Thymus (tissue), 11 donors: ENCODE data around the gene MEIS2. TPM values are rescaled to one million over a fixed set of nuclear protein-coding genes. Genes with fewer than 3 reads are reported as not detected.

Experiments
- DNase-seq, 9 donors: peaks; one replicate each; pipeline ENCODE4 v3.0.0-alpha.2; 2013; ENCODE audit warnings: low spot score in 9 of 9, low read depth in 6 of 9, missing footprints in 1 of 9
- H3K27ac ChIP-seq, 2 donors: one replicate each; pipeline ENCODE4 v1.5.1; 2013; ENCODE audit warnings: control low read depth in 1 of 2, low read depth in 1 of 2, low read length in 1 of 2, mild to moderate bottlenecking in 1 of 2, moderate library complexity in 1 of 2
- H3K27me3 ChIP-seq, 2 donors: one replicate each; pipeline ENCODE4 v1.5.1; 2013; ENCODE audit warnings: low read length in 1 of 2; ENCODE audit not compliant: control insufficient read depth in 2 of 2, insufficient read depth in 1 of 2
- H3K36me3 ChIP-seq, 2 donors: one replicate each; pipeline ENCODE4 v1.5.1; 2013; ENCODE audit warnings: low read length in 1 of 2, mild to moderate bottlenecking in 1 of 2, moderate library complexity in 1 of 2; ENCODE audit not compliant: control insufficient read depth in 2 of 2, insufficient read depth in 2 of 2
- H3K4me1 ChIP-seq, 2 donors: one replicate each; pipeline ENCODE4 v1.5.1; 2013; ENCODE audit warnings: low read length in 2 of 2; ENCODE audit not compliant: control insufficient read depth in 2 of 2, insufficient read depth in 2 of 2
- H3K4me3 ChIP-seq, 2 donors: one replicate each; pipeline ENCODE4 v1.5.1; 2013; ENCODE audit warnings: low read length in 2 of 2, control low read depth in 1 of 2, mild to moderate bottlenecking in 1 of 2
- H3K9me3 ChIP-seq, 2 donors: one replicate each; pipeline ENCODE4 v1.5.1; 2013; ENCODE audit warnings: low read length in 1 of 2, mild to moderate bottlenecking in 1 of 2; ENCODE audit not compliant: control insufficient read depth in 2 of 2, insufficient read depth in 1 of 2
- WGBS: extraction: QIAGEN DNeasy Blood & Tissue Kit; methylation state at CpG from one replicate; pipeline ENCODE4 v1.1.7; 2013; 5-methylcytosine and 5-hydroxymethylcytosine counted together
- polyA plus RNA-seq: library from polyadenylated mRNA; stranded (reverse); fragments of 200-250 nt; gene quantifications from one replicate; pipeline ENCODE4 v1.2.3, GENCODE V29; 2013
- total RNA-seq: library from RNA; stranded (reverse); fragments of 120-200 nt; gene quantifications from one replicate; pipeline ENCODE4 v1.2.4, GENCODE V29; 2013
- donor health status: healthy.

Gene MEIS2
- total and polyA plus RNA-seq, 2 donors, result 20.8 to 32.7 TPM

DNA sequence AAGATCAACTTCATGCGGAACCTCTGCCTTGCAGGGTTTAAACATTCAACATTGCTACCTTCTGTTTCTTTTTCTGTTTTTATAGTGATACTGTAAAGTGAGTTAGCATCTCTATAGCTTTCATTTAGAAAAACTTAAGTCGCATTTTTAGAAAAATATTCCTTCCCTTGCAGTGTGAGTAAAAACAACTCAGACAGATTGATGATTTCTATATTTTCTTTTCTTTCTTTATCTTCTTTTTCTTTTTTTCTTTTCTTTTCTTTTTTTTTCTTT lies 2.8 kb upstream of the MEIS2 start:
- H3K4me1 ChIP-seq, result peaks cover 4 to 10% of the 10 kb centered on the region in 2 donors
- no peak for DNase-seq
- 25% methylated on average over 2 of the region's 2 CpGs for WGBS
- no peak overlapping the region for H3K4me3 ChIP-seq
- H3K36me3 ChIP-seq, result no peaks in the 10 kb centered on the region
- peaks cover 0 to 2% of the 10 kb centered on the region in 2 donors for H3K9me3 ChIP-seq
- peaks cover 75 to 97% of the 10 kb centered on the region in 2 donors for H3K27me3 ChIP-seq
- H3K27ac ChIP-seq, result no peak overlapping the region

DNA sequence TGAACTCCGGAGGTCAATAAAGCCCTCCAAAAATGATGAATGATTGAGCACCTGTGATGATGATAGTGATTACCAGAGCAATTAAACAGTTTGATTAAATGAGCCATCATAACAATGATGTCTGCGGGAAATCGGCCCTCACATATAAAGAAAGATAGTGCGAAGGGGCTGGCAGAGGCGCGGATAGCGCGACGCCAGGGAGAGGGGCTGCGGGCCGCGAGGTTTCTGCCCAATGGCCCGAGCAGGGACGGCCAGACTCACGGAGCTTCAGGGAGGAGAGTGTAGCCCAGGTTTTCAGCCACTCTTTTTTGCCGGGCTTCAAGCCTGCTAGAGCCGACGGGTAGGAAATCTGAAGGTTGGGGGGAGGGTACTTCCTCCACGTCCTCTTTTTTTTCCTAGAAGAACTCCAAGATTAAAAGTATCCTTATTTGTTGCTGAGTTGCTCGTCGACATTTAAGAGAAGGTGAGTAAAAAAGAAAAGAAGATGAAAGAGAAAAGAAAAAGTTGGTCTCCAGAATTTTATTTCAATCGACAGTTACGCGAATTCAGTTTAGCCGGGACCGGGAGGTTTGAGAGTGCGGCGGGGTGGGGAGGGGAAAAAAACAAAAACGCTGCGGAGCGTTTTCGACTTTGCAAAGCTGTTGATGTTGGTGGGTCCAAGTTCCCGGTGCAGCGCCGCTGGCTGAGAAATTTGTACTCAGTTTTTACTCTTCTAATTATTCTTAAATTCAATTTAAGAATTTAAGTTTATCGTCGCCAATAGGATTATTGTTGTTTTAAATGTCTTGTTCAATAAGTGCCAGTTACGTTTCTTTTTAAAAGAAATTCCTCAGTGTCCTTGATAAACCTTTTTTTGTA lies 2.2 kb upstream of the MEIS2 start:
- Histone ChIP-seq H3K9me3 (peaks cover 0 to 2% of the 10 kb centered on the region in 2 donors), H3K4me1 (peaks cover 4 to 10% of the 10 kb centered on the region in 2 donors), H3K27me3 (peaks cover 76 to 98% of the 10 kb centered on the region in 2 donors), H3K4me3 (peak overlapping the region; percentile 37 to 53), H3K27ac (peak overlapping the region; percentile 5 to 80), H3K36me3 (no peaks in the 10 kb centered on the region)
- 10% methylated on average over 38 of the region's 38 CpGs for WGBS
- no peak for DNase-seq

DNA sequence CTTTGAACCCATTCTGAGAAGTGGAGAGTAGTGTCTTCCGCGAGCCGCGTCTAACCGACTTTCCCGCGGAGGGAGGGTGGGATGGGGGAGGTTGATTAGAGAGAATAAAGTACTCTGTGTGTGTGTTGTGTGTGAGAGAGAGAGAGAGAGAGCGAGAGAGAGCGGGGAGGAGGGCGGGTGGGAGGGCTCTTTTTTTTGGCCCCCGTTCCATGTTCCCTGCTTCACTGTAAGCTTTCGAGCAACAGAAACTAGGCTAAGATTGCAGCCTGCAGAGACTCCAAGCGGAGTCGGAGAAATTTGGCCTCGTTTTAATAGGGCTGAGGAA lies 1.6 kb upstream of the MEIS2 start:
- H3K4me3 ChIP-seq, result peak overlapping the region; percentile 46 to 53
- DNase-seq, result no peak
- 6% methylated on average over 15 of the region's 15 CpGs for WGBS
- H3K36me3 ChIP-seq, result no peaks in the 10 kb centered on the region
- peak overlapping the region; percentile 81 to 84 for H3K27ac ChIP-seq
- H3K9me3 ChIP-seq, result peaks cover 0 to 2% of the 10 kb centered on the region in 2 donors
- peaks cover 76 to 98% of the 10 kb centered on the region in 2 donors for H3K27me3 ChIP-seq
- H3K4me1 ChIP-seq, result peaks cover 4 to 10% of the 10 kb centered on the region in 2 donors

DNA sequence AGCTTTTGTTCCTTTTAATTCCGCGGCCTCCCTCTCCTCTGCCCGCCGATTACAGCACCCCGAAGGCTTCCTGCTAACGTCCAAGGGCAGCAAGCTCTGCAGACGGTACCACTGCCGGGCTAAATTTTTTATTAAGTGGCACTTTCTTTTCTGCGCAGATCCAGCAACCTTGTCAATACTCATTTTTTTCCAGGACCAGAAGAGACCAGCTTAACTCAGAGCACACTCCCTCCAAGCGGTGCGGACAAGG lies 542 bp upstream of the MEIS2 start:
- Histone ChIP-seq H3K36me3 (no peaks in the 10 kb centered on the region), H3K27ac (peak overlapping the region; percentile 73 to 84), H3K4me1 (peaks cover 4 to 10% of the 10 kb centered on the region in 2 donors), H3K4me3 (peak overlapping the region; percentile 46 to 53), H3K9me3 (peaks cover 0 to 2% of the 10 kb centered on the region in 2 donors), H3K27me3 (peaks cover 77 to 98% of the 10 kb centered on the region in 2 donors)
- 1% methylated on average over 11 of the region's 11 CpGs for WGBS
- no peak for DNase-seq

DNA sequence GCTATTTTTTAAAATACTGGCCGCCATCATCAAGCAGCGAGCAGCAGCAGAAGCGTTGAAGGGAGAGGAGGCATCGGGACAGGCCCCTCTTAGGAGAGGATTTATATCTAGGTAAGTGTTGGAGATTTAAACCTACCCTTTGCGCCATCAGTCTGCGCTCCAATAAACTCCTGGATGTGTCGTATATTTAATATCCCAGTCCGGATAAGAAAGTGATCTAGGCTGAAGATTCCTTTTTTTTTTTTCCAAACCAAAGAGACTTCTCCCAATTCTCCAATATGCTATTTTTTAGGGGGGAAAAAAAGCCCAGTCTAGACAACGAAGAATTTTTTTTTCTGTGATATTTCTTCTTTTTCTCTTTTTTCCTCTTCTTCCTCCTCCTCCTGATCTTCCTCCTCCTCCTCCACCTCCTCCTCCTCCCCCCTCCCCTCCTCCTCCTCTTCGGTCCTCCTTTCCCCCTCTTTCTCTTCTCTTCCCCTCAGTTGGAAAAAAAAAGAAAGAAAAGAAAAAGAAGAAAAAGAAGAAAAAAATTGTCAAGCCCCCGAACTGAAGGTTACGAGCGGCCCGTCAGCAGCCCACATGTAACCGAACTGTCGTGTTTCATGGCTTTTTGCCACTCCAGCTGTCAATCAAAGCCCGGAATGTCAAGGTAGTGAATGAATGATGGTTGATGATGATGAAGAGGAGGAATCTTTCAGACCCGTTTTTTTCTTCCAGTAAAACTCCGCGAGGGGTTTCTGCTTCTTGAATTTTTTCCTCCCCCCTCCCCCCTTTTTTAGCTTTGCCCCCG lies 835 bp downstream of the MEIS2 start:
- DNase-seq, result peak in 1 of 9 donors; percentile 36
- Histone ChIP-seq H3K27ac (peak overlapping the region in 1 of 2 donors; percentile 86), H3K4me1 (peaks cover 4 to 10% of the 10 kb centered on the region in 2 donors), H3K4me3 (peak overlapping the region; percentile 46 to 53), H3K9me3 (peaks cover 0 to 2% of the 10 kb centered on the region in 2 donors), H3K27me3 (peaks cover 82 to 98% of the 10 kb centered on the region in 2 donors), H3K36me3 (no peaks in the 10 kb centered on the region)
- 5% methylated on average over 21 of the region's 21 CpGs for WGBS

DNA sequence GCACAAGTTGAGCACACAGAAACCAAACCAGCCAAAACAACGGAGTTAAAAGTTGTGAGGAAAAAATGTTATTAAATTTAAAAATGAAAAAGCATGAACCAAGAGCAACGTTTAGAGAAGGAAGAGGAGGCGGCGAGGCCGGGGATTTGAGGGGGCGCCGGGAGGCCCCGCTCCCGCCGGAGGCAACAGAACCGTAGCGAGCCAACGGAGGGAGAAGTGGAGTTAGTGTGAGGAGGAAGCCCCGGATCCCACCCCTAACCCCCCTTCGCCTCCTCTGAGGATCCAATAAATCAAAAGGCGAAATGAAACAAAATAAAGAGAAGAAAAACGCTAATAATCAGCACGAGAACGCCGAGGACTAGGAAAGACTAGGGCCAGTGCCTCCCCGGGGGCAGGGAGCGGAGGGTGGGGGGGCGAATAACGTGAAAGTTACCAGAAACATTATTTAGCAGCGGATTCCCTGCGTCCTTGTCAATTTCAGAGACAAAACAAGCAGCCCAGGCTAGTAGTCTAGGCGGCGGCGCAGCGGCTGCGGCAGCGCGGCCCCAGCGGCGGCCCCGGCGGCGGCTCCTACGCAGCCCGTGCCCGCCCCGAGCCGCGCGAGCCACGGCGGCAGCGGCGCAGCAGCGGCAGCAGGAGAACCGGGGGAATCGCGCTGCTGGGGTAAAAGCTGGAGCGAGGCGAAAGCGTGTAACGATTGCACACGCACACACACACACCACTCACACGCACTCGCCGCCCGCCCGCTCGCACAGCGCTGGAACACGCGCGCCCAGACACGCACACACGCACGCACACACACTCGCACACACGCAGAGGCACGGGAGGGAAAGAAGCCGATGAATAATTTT lies 1.7 kb downstream of the MEIS2 start:
- Histone ChIP-seq H3K4me3 (peak overlapping the region; percentile 46 to 53), H3K9me3 (peaks cover 0 to 2% of the 10 kb centered on the region in 2 donors), H3K4me1 (peaks cover 4 to 10% of the 10 kb centered on the region in 2 donors), H3K27me3 (peaks cover 76 to 95% of the 10 kb centered on the region in 2 donors), H3K36me3 (no peaks in the 10 kb centered on the region), H3K27ac (peak overlapping the region; percentile 68 to 86)
- 2% methylated on average over 75 of the region's 75 CpGs for WGBS
- no peak for DNase-seq

DNA sequence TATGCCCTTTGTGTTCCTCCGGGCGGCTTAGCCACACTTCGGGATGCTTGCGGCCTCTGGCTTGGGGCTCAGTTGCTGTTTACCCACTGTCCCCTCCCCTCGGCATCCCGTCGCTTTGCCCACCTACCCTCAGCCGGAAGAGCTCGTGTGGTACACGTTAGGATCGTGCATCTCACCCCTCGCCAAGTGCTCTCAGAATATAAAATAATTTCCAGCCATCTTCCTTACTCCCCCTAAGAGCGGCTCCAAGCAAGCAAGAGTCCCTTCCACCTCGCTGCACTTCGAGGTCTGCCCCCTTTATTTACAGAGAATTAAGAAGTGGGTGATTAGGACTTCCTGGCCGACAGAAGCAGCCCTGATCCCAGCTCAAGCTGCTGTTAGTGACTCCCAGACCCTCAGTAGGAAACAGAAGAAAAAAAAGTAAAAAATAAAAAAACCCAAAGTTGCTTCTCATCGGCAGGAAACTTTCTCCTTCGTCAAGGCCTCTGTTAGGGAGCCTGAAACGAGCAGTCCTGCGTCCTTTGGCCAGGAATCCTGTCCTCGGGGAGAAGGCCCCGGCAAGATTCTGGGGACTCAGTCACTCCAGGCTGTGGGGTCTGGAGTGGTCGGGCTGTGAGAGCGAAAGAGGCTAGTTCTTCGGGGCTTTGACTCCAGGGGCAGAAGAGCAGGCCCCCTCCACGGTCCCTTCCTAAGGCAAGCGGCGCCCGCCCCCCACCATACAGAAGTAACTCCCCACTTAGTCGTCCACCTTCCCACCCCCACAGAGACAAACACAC lies 3.0 kb downstream of the MEIS2 start:
- 9% methylated on average over 30 of the region's 30 CpGs for WGBS
- Histone ChIP-seq H3K27me3 (peaks cover 65 to 84% of the 10 kb centered on the region in 2 donors), H3K9me3 (peaks cover 0 to 2% of the 10 kb centered on the region in 2 donors), H3K4me1 (peaks cover 4 to 10% of the 10 kb centered on the region in 2 donors), H3K4me3 (peak overlapping the region; percentile 40 to 53), H3K27ac (peak overlapping the region; percentile 36 to 49), H3K36me3 (no peaks in the 10 kb centered on the region)
- no peak for DNase-seq

DNA sequence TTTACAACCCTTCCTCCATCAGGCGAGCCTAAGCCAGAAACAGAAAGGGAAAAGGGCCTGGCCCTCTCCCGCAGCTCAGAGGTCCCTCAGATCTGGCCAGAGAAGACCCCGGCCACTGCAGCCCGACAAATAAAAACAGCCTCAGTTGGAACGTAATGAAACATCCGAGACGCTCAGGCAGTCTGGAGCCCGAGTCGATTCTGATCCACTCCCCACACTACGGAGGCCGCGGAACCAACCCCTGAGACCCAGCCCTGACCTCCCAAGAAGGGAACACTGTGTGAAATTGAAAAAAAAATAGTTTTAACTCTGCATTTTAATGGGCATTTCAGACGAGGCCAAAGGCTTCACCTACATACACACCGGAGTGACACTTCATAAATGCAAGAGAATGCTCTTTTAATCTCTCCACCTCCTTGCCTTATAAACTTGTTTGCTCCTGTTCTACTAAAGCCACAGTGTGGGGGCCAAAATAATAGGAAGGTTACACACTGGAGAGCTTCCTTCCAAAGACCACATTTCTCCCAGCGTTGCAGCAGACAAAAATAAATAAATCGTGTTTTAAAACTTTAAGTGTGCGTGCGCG lies 3.7 kb downstream of the MEIS2 start:
- peaks cover 0 to 2% of the 10 kb centered on the region in 2 donors for H3K9me3 ChIP-seq
- H3K36me3 ChIP-seq, result no peaks in the 10 kb centered on the region
- DNase-seq, result no peak
- peak overlapping the region; percentile 1 to 40 for H3K4me3 ChIP-seq
- peaks cover 4 to 10% of the 10 kb centered on the region in 2 donors for H3K4me1 ChIP-seq
- H3K27me3 ChIP-seq, result peaks cover 58 to 78% of the 10 kb centered on the region in 2 donors
- 13% methylated on average over 19 of the region's 19 CpGs for WGBS
- peak overlapping the region; percentile 12 to 69 for H3K27ac ChIP-seq
